Natural killer cell (primary cell): ENCODE data around the gene EFCAB6. TPM values are rescaled to one million over a fixed set of nuclear protein-coding genes. Genes with fewer than 3 reads are reported as not detected.

Experiments used
- ATAC-seq, 3 donors: fragments of 150-1000 bp in 2 of 3; fragments of 200-7000 bp in 1 of 3; cut with Tn5 transposase; 1 replicate in 1 of 3; 2 replicates in 2 of 3; pipeline ENCODE4 v1.10.0; 2021; ENCODE audit warnings: mild to moderate bottlenecking in 2 of 3, moderate library complexity in 2 of 3
- DNase-seq, 2 donors: peaks; one replicate each; pipeline versions ENCODE4 v3.0.0 to v3.0.0-alpha.2; 2013 to 2021; ENCODE audit warnings: mixed read lengths in 1 of 2
- H3K27ac ChIP-seq: one replicate; pipeline ENCODE4 v1.5.1; 2013; ENCODE audit warnings: mild to moderate bottlenecking, low read length
- H3K27me3 ChIP-seq: one replicate; pipeline ENCODE4 v1.6.1; 2013; ENCODE audit warnings: low read length; ENCODE audit not compliant: control insufficient read depth, insufficient read depth
- H3K36me3 ChIP-seq: one replicate; pipeline ENCODE4 v1.6.1; 2013; ENCODE audit warnings: low read length; ENCODE audit not compliant: control insufficient read depth, insufficient read depth
- H3K4me1 ChIP-seq: one replicate; pipeline ENCODE4 v1.6.1; 2013; ENCODE audit warnings: low read length; ENCODE audit not compliant: control insufficient read depth, insufficient read depth
- H3K4me3 ChIP-seq: one replicate; pipeline ENCODE4 v1.5.1; 2013; ENCODE audit warnings: low read length
- H3K9me3 ChIP-seq: one replicate; pipeline ENCODE4 v1.6.1; 2013; ENCODE audit warnings: low read length; ENCODE audit not compliant: control insufficient read depth, insufficient read depth
- H3K27ac Mint-ChIP-seq, 2 donors: one replicate each; pipeline ENCODE4 v1.8.0; 2022; ENCODE audit warnings: mild to moderate bottlenecking in 2 of 2, mixed read lengths in 2 of 2, moderate library complexity in 1 of 2
- H3K27me3 Mint-ChIP-seq, 2 donors: one replicate each; pipeline ENCODE4 v1.8.0; 2022; ENCODE audit warnings: low read depth in 2 of 2, mixed read lengths in 2 of 2
- H3K36me3 Mint-ChIP-seq: one replicate; pipeline ENCODE4 v1.8.0; 2022; ENCODE audit warnings: mixed read lengths
- H3K4me1 Mint-ChIP-seq, 2 donors: one replicate each; pipeline ENCODE4 v1.8.0; 2022; ENCODE audit warnings: mixed read lengths in 2 of 2
- H3K4me3 Mint-ChIP-seq: one replicate; pipeline ENCODE4 v1.8.0; 2022; ENCODE audit warnings: mild to moderate bottlenecking, moderate library complexity, mixed read lengths
- H3K9me3 Mint-ChIP-seq, 2 donors: one replicate each; pipeline ENCODE4 v1.8.0; 2022; ENCODE audit warnings: mixed read lengths in 2 of 2
- WGBS: methylation state at CpG from one replicate; pipeline ENCODE4 v1.1.7; 2013; ENCODE audit warnings: missing lambda C conversion rate; ENCODE audit not compliant: insufficient coverage; 5-methylcytosine and 5-hydroxymethylcytosine counted together
- intact Hi-C: fragments of 100-400 bp; cut with micrococcal nuclease; formaldehyde crosslinking; loops from one replicate; pipeline ENCODE4 v1.14.2; 2022
- total RNA-seq, 4 donors: library from RNA; stranded (reverse); fragments of 120-200 nt in 1 of 4; gene quantifications; one replicate each; pipeline versions ENCODE4 v1.2.3 to v1.2.4, GENCODE V29; 2013 to 2022
- TF ChIP-seq, protein P1 (sequence below): fragments of 200-600 bp; IDR thresholded peaks from one replicate; pipeline ENCODE4 v1.8.0; 2022; ENCODE audit warnings: antibody characterized with exemption

EFCAB6 gene
- total RNA-seq, 3 donors from 2014 or later (not counting 1 experiment from before 2014, with no cell fraction given): 0.23 to 0.35 (median 0.26) TPM

DNA sequence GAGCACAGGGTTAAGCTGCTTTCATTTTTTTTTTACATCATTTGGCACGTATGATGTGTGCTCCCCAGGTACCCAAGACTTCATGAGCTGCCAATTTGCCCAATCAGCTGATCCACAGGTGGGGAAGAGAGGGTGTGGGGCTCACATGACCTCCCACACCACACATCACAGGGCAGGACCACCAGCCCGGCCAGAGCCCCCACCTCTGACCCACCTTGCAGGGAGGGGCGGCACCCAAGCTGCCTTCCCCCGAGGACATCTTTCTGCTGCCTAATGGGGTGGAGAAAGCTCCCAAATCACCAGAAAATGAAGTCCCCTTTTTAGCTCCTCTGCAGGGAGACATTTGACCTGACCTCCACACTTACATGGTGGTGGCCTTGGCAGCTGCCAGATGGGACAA is 280.5 kb downstream of the EFCAB6 start:
- intact Hi-C loops: no loop called here

DNA sequence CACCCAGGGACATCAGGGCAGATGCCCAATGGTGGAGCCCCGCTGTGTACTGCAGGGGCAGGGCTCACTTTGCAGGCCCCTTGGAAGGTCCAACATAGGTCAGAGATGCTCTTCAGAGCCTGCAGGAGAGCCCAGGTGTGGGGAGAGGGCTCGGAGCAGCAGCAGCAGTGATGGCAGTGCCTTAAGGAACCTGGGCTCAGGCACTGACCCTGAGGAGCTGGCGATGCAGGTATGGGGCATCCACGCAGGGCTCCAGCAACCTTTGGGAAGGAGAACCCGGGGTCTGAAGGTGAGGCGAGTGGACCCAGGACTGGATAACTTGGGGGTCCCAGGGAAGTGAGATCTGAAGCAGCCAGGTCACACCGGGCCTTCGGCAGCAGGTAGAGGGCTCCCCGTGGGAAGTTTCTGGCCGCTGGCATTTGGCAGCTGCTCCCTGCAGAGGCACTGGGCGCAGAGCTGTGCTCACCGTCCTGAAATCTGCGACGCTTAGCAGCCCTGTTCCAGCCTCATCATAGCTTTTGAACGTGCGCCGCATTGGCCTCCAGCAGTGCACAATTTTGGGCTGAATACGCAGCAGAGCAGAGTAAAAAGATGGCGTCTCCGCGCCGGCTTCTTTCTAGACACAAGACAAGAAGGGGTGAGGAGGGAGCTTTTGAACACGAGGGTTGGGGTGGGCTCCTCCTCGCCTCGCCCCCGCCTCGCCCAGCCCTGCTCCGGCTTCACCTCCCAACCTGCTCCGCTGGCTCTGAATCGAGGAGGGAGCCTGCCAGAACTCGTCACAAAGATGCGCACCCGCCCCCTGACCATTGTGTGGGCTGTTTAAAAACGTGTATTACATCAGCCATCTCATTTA is 281.5 kb downstream of the EFCAB6 start:
- no peaks in the 10 kb centered on the region for H3K9me3 ChIP-seq
- 83% methylated on average over 34 of the region's 34 CpGs for WGBS
- no peak overlapping the region for H3K27ac Mint-ChIP-seq
- H3K27me3 ChIP-seq: no peaks in the 10 kb centered on the region
- H3K27me3 Mint-ChIP-seq: peaks cover under 1 to 7% of the 10 kb centered on the region in 2 donors
- no peaks in the 10 kb centered on the region for H3K4me1 Mint-ChIP-seq
- no peaks in the 10 kb centered on the region for H3K36me3 Mint-ChIP-seq
- H3K36me3 ChIP-seq: no peaks in the 10 kb centered on the region
- intact Hi-C loops: no loop called here
- H3K4me3 Mint-ChIP-seq: no peak overlapping the region
- ATAC-seq: no peak
- H3K9me3 Mint-ChIP-seq: no peaks in the 10 kb centered on the region
- TF ChIP-seq, protein P1, sequence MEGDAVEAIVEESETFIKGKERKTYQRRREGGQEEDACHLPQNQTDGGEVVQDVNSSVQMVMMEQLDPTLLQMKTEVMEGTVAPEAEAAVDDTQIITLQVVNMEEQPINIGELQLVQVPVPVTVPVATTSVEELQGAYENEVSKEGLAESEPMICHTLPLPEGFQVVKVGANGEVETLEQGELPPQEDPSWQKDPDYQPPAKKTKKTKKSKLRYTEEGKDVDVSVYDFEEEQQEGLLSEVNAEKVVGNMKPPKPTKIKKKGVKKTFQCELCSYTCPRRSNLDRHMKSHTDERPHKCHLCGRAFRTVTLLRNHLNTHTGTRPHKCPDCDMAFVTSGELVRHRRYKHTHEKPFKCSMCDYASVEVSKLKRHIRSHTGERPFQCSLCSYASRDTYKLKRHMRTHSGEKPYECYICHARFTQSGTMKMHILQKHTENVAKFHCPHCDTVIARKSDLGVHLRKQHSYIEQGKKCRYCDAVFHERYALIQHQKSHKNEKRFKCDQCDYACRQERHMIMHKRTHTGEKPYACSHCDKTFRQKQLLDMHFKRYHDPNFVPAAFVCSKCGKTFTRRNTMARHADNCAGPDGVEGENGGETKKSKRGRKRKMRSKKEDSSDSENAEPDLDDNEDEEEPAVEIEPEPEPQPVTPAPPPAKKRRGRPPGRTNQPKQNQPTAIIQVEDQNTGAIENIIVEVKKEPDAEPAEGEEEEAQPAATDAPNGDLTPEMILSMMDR: no peak
- H3K4me1 ChIP-seq: no peaks in the 10 kb centered on the region
- no peak overlapping the region for H3K4me3 ChIP-seq
- no peak for DNase-seq
- no peak overlapping the region for H3K27ac ChIP-seq

More for the DNA sequence above, 280.5 kb downstream of the EFCAB6 start:
- no peaks in the 10 kb centered on the region for H3K4me1 ChIP-seq
- H3K4me3 ChIP-seq: no peak overlapping the region
- ATAC-seq: no peak
- no peaks in the 10 kb centered on the region for H3K27me3 ChIP-seq
- WGBS: 90% methylated on average over 2 of the region's 4 CpGs
- H3K36me3 Mint-ChIP-seq: no peaks in the 10 kb centered on the region
- H3K27me3 Mint-ChIP-seq: no peaks in the 10 kb centered on the region
- H3K4me1 Mint-ChIP-seq: no peaks in the 10 kb centered on the region
- no peak overlapping the region for H3K4me3 Mint-ChIP-seq
- no peak overlapping the region for H3K27ac ChIP-seq
- no peaks in the 10 kb centered on the region for H3K9me3 Mint-ChIP-seq
- TF ChIP-seq, protein P1: no peak
- no peak overlapping the region for H3K27ac Mint-ChIP-seq
- H3K9me3 ChIP-seq: no peaks in the 10 kb centered on the region
- no peak for DNase-seq
- no peaks in the 10 kb centered on the region for H3K36me3 ChIP-seq

DNA sequence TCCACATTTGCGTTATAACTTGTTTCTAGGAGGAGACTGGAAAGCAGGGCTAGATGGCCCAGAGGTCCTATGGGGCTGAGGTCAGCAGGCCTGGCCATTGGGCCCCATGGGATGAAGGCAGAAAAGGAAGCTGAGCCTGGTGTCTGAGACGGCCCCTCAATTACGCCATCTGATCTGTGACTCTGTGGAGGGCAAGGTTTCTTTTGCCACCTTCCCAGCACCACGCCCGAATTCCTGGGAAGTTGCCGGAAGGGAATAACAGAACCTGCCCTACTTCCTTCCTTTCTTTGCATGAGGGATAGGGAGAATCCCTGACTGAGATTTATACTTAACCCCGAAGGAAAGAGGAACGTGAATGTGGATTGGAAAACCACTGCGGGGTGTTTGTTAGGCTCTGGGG is 282.2 kb downstream of the EFCAB6 start:
- ATAC-seq: no peak
- TF ChIP-seq, protein P1: no peak

More for the DNA sequence above, 282.2 kb downstream of the EFCAB6 start:
- no peak for DNase-seq
- peaks cover 6 to 14% of the 10 kb centered on the region in 2 donors for H3K27me3 Mint-ChIP-seq
- H3K36me3 Mint-ChIP-seq: no peaks in the 10 kb centered on the region
- WGBS: 84% methylated on average over 9 of the region's 9 CpGs
- H3K27ac ChIP-seq: no peak overlapping the region
- no peak overlapping the region for H3K4me3 ChIP-seq
- no peak overlapping the region for H3K4me3 Mint-ChIP-seq
- no peaks in the 10 kb centered on the region for H3K4me1 Mint-ChIP-seq
- no peaks in the 10 kb centered on the region for H3K36me3 ChIP-seq
- H3K27me3 ChIP-seq: no peaks in the 10 kb centered on the region
- intact Hi-C loops: no loop called here
- H3K4me1 ChIP-seq: no peaks in the 10 kb centered on the region
- no peaks in the 10 kb centered on the region for H3K9me3 ChIP-seq
- H3K27ac Mint-ChIP-seq: no peak overlapping the region
- no peaks in the 10 kb centered on the region for H3K9me3 Mint-ChIP-seq
